GM12878 (cell line): ENCODE results near the gene HNRNPR. TPM values are rescaled to one million over a fixed set of nuclear protein-coding genes. Genes with fewer than 3 reads are reported as not detected.
A peak's percentile ranks its signal among the peaks of the same experiment; 100 is the strongest.

Experiments used
- BHLHE40 ChIP-seq, 2 experiments: fragments of 450-650 bp in 1 of 2; IDR thresholded peaks; 2 replicates each; pipeline ENCODE4 v1.6.1; 2011 to 2017; ENCODE audit warnings: low read depth in 2 of 2, borderline replicate concordance in 1 of 2, improper control_type of control experiment in 1 of 2, low read length in 1 of 2, mild to moderate bottlenecking in 1 of 2
- CHD4 ChIP-seq: fragments of 200-600 bp; sonication (generic); IDR thresholded peaks from 2 replicates; pipeline ENCODE4 v1.6.1; 2016; ENCODE audit warnings: mild to moderate bottlenecking
- CREM ChIP-seq: IDR thresholded peaks from 2 replicates; pipeline ENCODE4 v1.6.1; 2014; ENCODE audit warnings: antibody characterized with exemption, low read depth
- CTCF ChIP-seq, 3 experiments: IDR thresholded peaks in 2 of 3; conservative IDR thresholded peaks in 1 of 3; 2 replicates each; pipeline ENCODE4 v1.5.1; 2011; ENCODE audit warnings: low read depth in 3 of 3, low read length in 3 of 3, mild to moderate bottlenecking in 3 of 3, control low read depth in 2 of 3, moderate library complexity in 2 of 3, inconsistent platforms in 1 of 3, mixed read lengths in 1 of 3; ENCODE audit not compliant: control insufficient read depth in 2 of 3, insufficient read depth in 1 of 3; ENCODE audit errors: extremely low read depth in 1 of 3
- HCFC1 ChIP-seq: fragments of 150-350 bp; IDR thresholded peaks from 2 replicates; pipeline ENCODE4 v1.6.1; 2014; ENCODE audit warnings: low read length
- IKZF2 ChIP-seq, 2 experiments: fragments of 450-650 bp; IDR thresholded peaks; 2 replicates each; pipeline ENCODE4 v1.6.1; 2017; ENCODE audit warnings: mild to moderate bottlenecking in 2 of 2, moderate library complexity in 2 of 2
- IRF3 ChIP-seq: fragments of 450-650 bp; IDR thresholded peaks from 2 replicates; pipeline ENCODE4 v1.6.1; 2014; ENCODE audit warnings: mild to moderate bottlenecking
- IRF4 ChIP-seq: IDR thresholded peaks from 2 replicates; pipeline ENCODE4 v1.6.1; 2011; ENCODE audit warnings: low read depth, low read length
- IRF5 ChIP-seq: fragments of 450-650 bp; IDR thresholded peaks from 2 replicates; pipeline ENCODE4 v1.6.1; 2017; ENCODE audit warnings: borderline replicate concordance
- LARP7 ChIP-seq: fragments of 450-650 bp; IDR thresholded peaks from 2 replicates; pipeline ENCODE4 v1.6.1; 2017; ENCODE audit warnings: mild to moderate bottlenecking
- MEF2A ChIP-seq: IDR thresholded peaks from 2 replicates; pipeline ENCODE4 v1.6.1; 2011; ENCODE audit warnings: low read depth, mild to moderate bottlenecking, low read length, moderate library complexity; ENCODE audit not compliant: insufficient read depth
- MEF2B ChIP-seq: fragments of 450-650 bp; IDR thresholded peaks from 2 replicates; pipeline ENCODE4 v1.6.1; 2018; ENCODE audit warnings: mild to moderate bottlenecking, moderate library complexity; ENCODE audit not compliant: partially characterized antibody, poor library complexity, severe bottlenecking
- NBN ChIP-seq: fragments of 450-650 bp; IDR thresholded peaks from 2 replicates; pipeline ENCODE4 v1.6.1; 2016
- NFYA ChIP-seq: IDR thresholded peaks from 2 replicates; pipeline ENCODE4 v1.6.1; 2011; ENCODE audit warnings: low read depth, mild to moderate bottlenecking, low read length, improper control_type of control experiment, borderline replicate concordance
- NRF1 ChIP-seq: conservative IDR thresholded peaks from 2 replicates; pipeline ENCODE4 v1.6.1; 2011; ENCODE audit warnings: mild to moderate bottlenecking, low read depth, low read length, improper control_type of control experiment
- PAX8 ChIP-seq: fragments of 450-650 bp; IDR thresholded peaks from 2 replicates; pipeline ENCODE4 v1.6.1; 2017; ENCODE audit warnings: mild to moderate bottlenecking, moderate library complexity
- POU2F2 ChIP-seq: IDR thresholded peaks from 3 replicates; pipeline ENCODE4 v1.6.1; 2011; ENCODE audit warnings: low read depth, mild to moderate bottlenecking, low read length, borderline replicate concordance
- SIN3A ChIP-seq: IDR thresholded peaks from 2 replicates; pipeline ENCODE4 v1.6.1; 2012; ENCODE audit warnings: low read depth, low read length, improper control_type of control experiment
- SIX5 ChIP-seq: IDR thresholded peaks from 2 replicates; pipeline ENCODE4 v1.6.1; 2011; ENCODE audit warnings: mild to moderate bottlenecking, low read depth, low read length, moderate library complexity; ENCODE audit not compliant: severe bottlenecking
- SMC3 ChIP-seq: IDR thresholded peaks from 2 replicates; pipeline ENCODE4 v1.6.1; 2011; ENCODE audit warnings: low read length, improper control_type of control experiment, borderline replicate concordance
- TAF1 ChIP-seq: IDR thresholded peaks from 2 replicates; pipeline ENCODE4 v1.6.1; 2011; ENCODE audit warnings: mild to moderate bottlenecking, low read depth, low read length, borderline replicate concordance
- YBX1 ChIP-seq: fragments of 450-650 bp; IDR thresholded peaks from 2 replicates; pipeline ENCODE4 v1.6.1; 2016; ENCODE audit warnings: antibody characterized with exemption
- ZBTB33 ChIP-seq: fragments of 450-650 bp; IDR thresholded peaks from 2 replicates; pipeline ENCODE4 v1.6.1; 2017; ENCODE audit warnings: mild to moderate bottlenecking
- ZNF24 ChIP-seq: fragments of 450-650 bp; IDR thresholded peaks from 2 replicates; pipeline ENCODE4 v1.6.1; 2017; ENCODE audit warnings: antibody characterized with exemption, mild to moderate bottlenecking
- polyA plus RNA-seq, 11 experiments: library from polyadenylated mRNA; depleted of rRNA in 4 of 11; unstranded in 6 of 11; stranded (reverse) in 5 of 11; fragments of >200 nt; fragmentation: Nextera tagmentation in 4 of 11; fragmentation: Illumina TruSeq in 1 of 11; extraction: Ambion mirVana in 4 of 11; extraction: Trizol in 1 of 11; gene quantifications; 1 replicate in 1 of 11; 2 replicates in 10 of 11; pipeline versions ENCODE4 v1.2.1 to v1.2.3, GENCODE V29; 2011 to 2016; ENCODE audit warnings: inconsistent platforms in 2 of 11, missing spikeins in 2 of 11, low read depth in 1 of 11
- total RNA-seq, 4 experiments: library from RNA; depleted of rRNA in 3 of 4; stranded (reverse); fragments of >200 nt in 3 of 4; fragmentation: Illumina TruSeq in 1 of 4; extraction: Trizol in 1 of 4; gene quantifications; 2 replicates each; pipeline versions ENCODE4 v1.2.1 to v1.2.3, GENCODE V29; 2013 to 2021

HNRNPR gene
- total and polyA plus RNA-seq, 10 of the 15 experiments (the other 5 are each of a cell fraction or from before 2014, with no cell fraction given): 80.5 to 280 (median 218) TPM

- TF ChIP-seq ZNF24 (no peak), NFYA (no peak), CHD4 (no peak), SIX5 (peak; percentile 93), NBN (peak; percentile 62; the same call in 1 of the 2 replicates), LARP7 (peak; percentile 67), TAF1 (peak; percentile 63; the same call in 1 of the 2 replicates), YBX1 (no peak), MEF2A (0 out of 2 replicates have a peak, but pooled peaks have one; percentile 37), NRF1 (0 out of 2 replicates have a peak, but pooled peaks have one; percentile 17), BHLHE40 (IDR thresholded peaks at IDR 0.05; ENCODE audit: borderline replicate concordance in 1 of 2, low read depth in 2 of 2, low read length in 1 of 2) (peak in 1 of 2 experiments; percentile 50; a peak in 1 of 4 replicates), POU2F2 (0 out of 3 replicates have a peak, but pooled peaks have one; percentile 7), CREM (peak; percentile 97), HCFC1 (peak; percentile 88), IKZF2 (IDR thresholded peaks at IDR 0.05) (no peak; a peak in 1 of 4 replicates), SIN3A (peak; percentile 56), IRF3 (no peak; the same call in 1 of the 2 replicates), PAX8 (no peak), ZBTB33 (no peak), SMC3 (0 out of 2 replicates have a peak, but pooled peaks have one; percentile 7), CTCF (IDR thresholded peaks at IDR 0.05 in 2 of 3, conservative IDR thresholded peaks at IDR 0.05 in 1 of 3; ENCODE audit: control insufficient read depth in 2 of 3, extremely low read depth in 1 of 3, insufficient read depth in 1 of 3, low read depth in 3 of 3, low read length in 3 of 3) (no peak), MEF2B (peak; percentile 86), IRF4 (no peak), IRF5 (peak; percentile 29; the same call in 1 of the 2 replicates)
These were observed 24.7 kb upstream of the HNRNPR start (continued) for GRCh38 chr1:23368562-23369334.
